RPMI7951 (cell line): ENCODE data around the gene LINC00305. TPM values are rescaled to one million over a fixed set of nuclear protein-coding genes. Genes with fewer than 3 reads are reported as not detected.

Source experiments
- DNase-seq: peaks from one replicate; pipeline ENCODE4 v3.0.0-alpha.2; 2012; ENCODE audit warnings: low read depth
- total RNA-seq: library from RNA; depleted of rRNA; stranded (reverse); fragments of >200 nt; shearing (Covaris generic); gene quantifications from 2 replicates; pipeline ENCODE4 v1.2.3, GENCODE V29; 2014; rRNA removed

The LINC00305 gene
- total RNA-seq: not detected in 2 replicates

DNA sequence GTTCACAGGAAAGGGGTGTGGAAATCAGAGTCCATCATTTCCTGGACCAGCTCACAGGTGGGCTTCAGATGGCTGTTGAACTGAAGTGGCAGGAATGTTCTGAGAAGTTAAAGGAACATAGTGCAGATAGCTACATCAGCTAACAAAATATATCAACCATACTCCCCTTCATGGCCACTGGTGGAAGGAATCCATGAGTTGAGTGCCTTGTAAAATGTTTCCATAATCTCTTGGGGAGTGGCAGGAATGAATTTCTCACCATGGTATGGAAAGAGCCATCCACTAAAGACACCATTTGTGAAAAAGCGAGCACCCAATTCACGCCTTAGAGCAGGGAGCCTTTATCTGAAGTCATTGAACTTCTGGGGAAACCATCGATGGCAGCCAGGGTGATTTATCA lies at the start of gene LINC00305:
Gene LINC00305, minus strand, starts transcription at position 101 of the 400 bp plus-strand sequence.
- DNase-seq: no peak

DNA sequence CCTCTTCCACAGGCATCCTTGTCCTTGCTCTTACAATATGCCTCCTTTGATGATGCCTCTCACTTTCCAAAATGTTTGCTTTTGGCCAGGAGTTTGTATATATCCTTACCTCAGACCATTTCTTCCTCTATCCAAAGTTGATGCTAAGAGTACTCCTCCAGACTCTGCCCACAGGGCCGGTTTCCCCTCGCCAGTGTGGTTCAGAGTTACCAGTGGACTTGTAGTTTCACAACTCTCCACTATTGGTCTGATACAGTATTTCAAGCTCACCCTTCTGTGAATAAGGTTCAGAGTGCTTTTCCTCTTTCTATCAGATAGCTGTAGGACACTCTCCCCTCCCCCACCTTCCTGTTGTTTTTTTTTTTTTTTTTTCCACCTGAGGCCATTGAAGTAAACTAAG lies 42.2 kb upstream of the LINC00305 start:
- no peak for DNase-seq

DNA sequence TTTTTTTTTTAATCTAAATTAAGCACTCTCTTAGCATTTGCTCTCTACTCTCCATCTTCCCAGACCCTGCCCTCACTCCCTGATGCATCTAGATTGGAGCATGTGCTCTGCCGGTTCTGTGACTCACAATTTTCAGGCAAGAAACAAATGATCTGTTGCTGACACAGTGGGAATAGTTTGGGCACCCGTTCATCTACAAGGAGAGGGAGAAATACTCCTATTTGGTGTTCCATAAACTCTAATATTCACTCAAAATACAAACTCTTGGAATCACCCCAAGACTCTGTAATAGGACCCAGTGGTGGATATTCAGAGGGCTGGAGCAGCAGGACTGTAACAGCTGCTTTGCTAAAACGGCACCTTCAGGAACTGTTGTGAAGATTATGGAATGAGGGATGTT lies 37.1 kb upstream of the LINC00305 start:
- DNase-seq: no peak

DNA sequence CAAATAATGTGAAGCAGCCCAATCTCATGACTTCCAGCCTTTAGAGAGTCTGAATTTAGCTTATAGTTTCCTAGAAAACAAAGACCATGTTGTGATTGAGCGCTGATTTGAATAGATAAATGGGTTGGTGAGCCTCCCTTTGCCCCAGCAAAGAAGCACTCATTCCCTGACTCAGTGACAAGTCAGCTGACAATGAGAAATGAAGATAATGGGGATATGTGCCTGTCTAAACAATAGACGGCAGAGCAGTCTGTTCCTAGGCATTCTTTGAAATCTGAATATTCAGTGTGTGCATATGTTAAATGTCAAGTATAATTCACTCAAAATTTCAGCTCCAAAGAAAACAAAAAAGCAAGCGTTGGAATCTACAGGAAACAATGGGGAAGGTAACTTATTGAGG lies 34.8 kb upstream of the LINC00305 start:
- no peak for DNase-seq

GRCh38 chr18:64180617-64181016 lies 31.7 kb upstream of the LINC00305 start:
- DNase-seq: no peak

- DNase-seq: no peak
Observed at GRCh38 chr18:64180171-64180570, 31.3 kb upstream of the LINC00305 start.

DNA sequence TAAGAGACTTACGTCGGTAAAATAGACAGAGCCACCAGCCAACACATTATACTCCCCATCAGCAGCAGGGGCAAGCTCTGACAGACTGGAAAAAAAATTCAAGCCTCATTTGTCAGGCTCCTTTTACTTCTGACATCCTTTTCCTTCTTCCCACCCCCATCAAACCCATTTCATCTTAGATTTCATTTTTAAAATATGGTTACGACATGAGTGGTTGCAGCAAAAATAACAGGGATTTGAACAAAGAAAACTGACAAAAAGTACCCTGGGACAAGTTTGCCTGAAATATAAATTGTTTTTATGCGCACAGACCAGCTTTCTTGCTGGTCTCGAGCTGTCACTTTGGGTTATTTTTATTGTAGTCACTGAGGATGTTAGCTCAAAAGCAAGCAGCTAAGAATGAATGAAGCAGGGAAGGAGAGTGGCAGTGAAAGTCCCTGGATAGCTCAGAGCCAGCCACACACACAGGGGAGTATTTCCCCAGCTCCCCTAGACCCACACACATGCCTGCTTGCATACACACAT lies 30.7 kb upstream of the LINC00305 start:
- DNase-seq: no peak

GRCh38 chr18:64178860-64179259 lies 30.0 kb upstream of the LINC00305 start:
- DNase-seq: no peak

GRCh38 chr18:64175432-64175831 lies 26.5 kb upstream of the LINC00305 start:
- no peak for DNase-seq

DNA sequence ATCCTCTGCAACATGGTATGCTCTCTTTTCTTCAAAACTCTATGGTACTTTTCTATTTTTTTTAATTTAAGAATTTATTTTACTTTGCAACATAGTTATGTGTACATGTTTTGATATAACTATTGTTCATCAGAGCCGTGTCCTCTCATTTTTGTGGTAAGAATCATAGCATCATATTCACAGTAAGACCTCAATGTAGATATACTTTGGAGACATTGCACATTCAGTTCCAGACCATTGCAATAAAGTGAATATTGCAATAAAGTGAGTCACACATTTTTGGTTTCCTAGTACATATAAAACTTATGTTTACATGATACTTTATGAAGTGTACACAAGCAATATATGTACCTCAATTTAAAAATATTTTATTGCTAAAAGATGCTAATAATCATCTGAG lies 22.7 kb upstream of the LINC00305 start:
- no peak for DNase-seq

- no peak for DNase-seq
Observed at GRCh38 chr18:64167408-64167925, 18.6 kb upstream of the LINC00305 start.

DNA sequence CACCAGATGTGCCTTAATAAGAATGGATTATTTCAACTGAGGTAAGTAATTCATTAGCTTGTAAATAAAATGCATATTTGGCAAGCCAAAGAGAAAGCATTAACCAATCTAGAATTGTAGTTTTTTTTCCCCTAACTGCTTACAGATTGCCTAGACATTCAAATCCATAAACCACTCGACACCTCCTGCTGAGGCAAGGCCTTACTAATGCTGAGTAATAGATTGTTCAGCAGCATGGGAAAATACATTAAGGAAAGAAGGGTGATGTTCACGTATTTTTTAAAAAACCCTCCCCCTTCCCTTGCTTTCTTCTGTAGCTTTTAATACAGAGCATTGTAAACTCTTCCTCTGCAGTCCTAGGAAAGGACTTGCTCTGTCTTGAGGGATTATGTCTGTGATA lies 17.0 kb upstream of the LINC00305 start:
- DNase-seq: no peak

DNA sequence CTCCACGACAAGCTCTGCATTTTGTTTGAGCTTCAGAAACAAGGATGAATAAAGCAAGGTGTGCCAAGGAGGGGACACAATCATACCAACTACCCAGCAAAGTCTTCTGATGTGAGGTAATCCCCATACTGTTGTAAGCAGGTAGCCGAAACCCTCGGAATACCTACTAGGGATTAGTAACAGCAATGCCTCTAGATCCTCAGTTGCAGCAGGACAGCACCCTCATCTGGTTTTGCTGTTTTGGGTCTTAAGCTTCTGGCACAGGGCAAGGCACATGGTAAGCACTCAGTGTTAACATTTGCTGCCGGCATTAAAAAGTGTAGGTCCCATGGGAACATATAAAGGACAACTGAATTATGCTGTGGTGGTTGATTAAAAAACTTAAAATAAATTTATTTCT lies 16.0 kb upstream of the LINC00305 start:
- no peak for DNase-seq

- no peak for DNase-seq
Observed at GRCh38 chr18:64149916-64150438, 1.1 kb upstream of the LINC00305 start.

- no peak for DNase-seq
Observed at GRCh38 chr18:64142904-64143303, 6.0 kb downstream of the LINC00305 start.

- no peak for DNase-seq
Observed at GRCh38 chr18:64137914-64138313, 11.0 kb downstream of the LINC00305 start.

DNA sequence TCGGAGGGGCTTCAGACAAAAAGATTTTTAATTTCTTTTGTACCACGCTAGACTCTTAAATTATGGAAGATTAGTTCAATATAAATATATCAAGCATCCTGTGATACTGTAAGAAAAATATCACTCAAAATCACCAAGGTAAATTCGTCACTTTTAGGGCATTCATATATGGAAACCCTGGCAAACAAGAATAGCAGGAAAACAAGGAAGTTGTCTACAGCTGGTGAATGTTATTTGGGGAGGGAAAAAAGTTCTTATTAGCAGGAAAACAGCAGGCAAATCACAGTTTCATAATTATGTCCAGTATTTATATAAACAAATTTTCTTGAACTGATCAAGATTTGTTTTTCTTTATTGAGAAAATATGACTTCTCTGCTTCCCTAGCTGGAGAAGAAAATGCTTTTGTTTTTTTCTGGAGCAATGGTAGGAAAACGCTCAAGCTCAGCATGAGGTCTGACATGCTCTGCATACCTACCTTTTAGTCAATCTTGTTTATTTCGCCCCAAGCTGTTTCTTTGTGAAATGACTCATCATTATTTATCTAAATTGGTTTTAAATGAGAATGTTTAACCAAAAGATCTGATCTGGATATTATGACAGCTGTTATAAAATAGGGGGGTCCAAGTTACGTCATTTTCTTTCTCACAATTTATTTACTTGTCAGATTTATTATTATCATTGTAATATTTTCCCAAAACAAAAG lies 14.7 kb downstream of the LINC00305 start:
- DNase-seq: no peak

DNA sequence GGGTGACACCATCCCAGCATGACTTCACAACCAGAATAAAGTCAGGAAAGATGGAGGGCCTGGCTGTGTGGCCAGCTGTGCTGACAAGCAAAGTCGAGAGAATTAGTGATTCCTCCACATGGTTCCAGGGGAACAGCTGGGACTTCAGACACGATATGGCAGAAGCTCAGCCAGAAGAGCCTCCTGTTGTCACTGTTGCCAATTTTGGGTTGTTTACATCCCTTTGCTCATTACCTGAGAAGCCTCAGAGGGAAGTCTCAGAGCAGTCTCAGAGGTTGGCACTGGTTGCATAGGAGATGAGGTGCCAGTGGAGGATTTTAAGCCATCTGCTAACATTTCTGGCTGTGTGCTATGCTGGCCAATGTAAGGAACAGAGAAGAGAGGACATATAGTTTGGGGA lies 16.0 kb downstream of the LINC00305 start:
- DNase-seq: no peak

- no peak for DNase-seq
Observed at GRCh38 chr18:64131314-64131713, 17.6 kb downstream of the LINC00305 start.

- DNase-seq: no peak
Observed at GRCh38 chr18:64127172-64127571, 21.7 kb downstream of the LINC00305 start.

GRCh38 chr18:64119916-64120315 lies 29.0 kb downstream of the LINC00305 start:
- DNase-seq: no peak

GRCh38 chr18:64118406-64118805 lies 30.5 kb downstream of the LINC00305 start:
- no peak for DNase-seq

- DNase-seq: no peak
Observed at GRCh38 chr18:64116571-64117175, 32.2 kb downstream of the LINC00305 start.
